Gastroesophageal sphincter (tissue), 3 donors: ENCODE measurements around the gene DCPS.

ENCODE experiments used
- POLR2A ChIP-seq, 2 donors: fragments of 450-650 bp; IDR thresholded peaks; one replicate each; pipeline ENCODE4 v1.6.1; 2017; ENCODE audit warnings: antibody characterized with exemption in 2 of 2, mild to moderate bottlenecking in 2 of 2, moderate library complexity in 1 of 2
- TF ChIP-seq, protein P1 (sequence below), 4 experiments: fragments of 200-600 bp in 2 of 4; fragments of 450-650 bp in 2 of 4; sonication (generic) in 1 of 4; IDR thresholded peaks; one replicate each; pipeline ENCODE4 v1.5.1; 2017 to 2019; ENCODE audit warnings: antibody characterized with exemption in 4 of 4, mild to moderate bottlenecking in 2 of 4, moderate library complexity in 2 of 4

DNA sequence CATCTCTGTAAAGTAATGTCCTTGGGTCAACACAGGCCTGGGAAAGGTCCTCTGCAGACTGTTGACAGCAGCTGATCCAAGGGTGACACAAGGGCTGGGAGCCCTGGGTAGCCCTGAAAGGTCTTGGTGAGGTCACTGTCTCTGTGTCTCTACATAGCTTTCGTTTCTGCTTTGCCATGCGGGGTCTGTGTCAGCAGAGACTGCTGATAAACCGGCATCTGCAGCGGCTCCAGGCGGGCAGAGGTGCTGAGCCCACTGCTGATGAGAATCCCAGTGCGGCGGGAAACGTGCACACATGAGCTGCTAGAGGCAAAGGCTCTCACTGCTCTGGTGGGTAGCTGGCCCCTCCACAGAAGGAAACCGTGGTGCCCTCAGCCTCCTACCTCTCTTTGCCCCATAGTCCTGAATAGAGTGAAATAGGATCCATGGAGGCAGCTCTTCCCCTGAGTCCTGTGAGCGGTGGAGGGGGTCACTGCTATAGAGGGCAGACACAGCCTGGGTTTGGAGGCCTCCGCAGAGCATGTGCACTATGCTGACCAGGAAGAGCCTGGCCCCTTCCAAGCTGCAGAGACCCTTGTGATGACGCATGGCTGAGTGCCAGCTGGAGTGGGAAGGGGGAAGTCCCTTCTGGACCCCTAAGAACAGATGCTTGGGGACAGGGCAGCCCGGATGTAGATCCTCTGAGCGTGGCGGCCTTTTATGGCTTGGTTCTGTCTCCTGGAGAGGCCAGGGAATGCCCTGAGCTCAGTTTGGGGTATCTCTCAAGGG lies 33.8 kb downstream of the DCPS start:
- TF ChIP-seq, protein P1, sequence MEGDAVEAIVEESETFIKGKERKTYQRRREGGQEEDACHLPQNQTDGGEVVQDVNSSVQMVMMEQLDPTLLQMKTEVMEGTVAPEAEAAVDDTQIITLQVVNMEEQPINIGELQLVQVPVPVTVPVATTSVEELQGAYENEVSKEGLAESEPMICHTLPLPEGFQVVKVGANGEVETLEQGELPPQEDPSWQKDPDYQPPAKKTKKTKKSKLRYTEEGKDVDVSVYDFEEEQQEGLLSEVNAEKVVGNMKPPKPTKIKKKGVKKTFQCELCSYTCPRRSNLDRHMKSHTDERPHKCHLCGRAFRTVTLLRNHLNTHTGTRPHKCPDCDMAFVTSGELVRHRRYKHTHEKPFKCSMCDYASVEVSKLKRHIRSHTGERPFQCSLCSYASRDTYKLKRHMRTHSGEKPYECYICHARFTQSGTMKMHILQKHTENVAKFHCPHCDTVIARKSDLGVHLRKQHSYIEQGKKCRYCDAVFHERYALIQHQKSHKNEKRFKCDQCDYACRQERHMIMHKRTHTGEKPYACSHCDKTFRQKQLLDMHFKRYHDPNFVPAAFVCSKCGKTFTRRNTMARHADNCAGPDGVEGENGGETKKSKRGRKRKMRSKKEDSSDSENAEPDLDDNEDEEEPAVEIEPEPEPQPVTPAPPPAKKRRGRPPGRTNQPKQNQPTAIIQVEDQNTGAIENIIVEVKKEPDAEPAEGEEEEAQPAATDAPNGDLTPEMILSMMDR (IDR thresholded peaks at IDR 0.05), result no peak
- no peak for TF ChIP-seq POLR2A (IDR thresholded peaks at IDR 0.05)
